Measurements from ENCODE around the gene CHDH.

The CHDH gene

GRCh38 chr3:53764026-53764775 lies 82.0 kb downstream of the CHDH start:
- DNase-seq = no peak

GRCh38 chr3:53763353-53763752 lies 82.9 kb downstream of the CHDH start:
- no peak for DNase-seq
